ENCODE measurements around the gene PSMD5.

Gene PSMD5

DNA sequence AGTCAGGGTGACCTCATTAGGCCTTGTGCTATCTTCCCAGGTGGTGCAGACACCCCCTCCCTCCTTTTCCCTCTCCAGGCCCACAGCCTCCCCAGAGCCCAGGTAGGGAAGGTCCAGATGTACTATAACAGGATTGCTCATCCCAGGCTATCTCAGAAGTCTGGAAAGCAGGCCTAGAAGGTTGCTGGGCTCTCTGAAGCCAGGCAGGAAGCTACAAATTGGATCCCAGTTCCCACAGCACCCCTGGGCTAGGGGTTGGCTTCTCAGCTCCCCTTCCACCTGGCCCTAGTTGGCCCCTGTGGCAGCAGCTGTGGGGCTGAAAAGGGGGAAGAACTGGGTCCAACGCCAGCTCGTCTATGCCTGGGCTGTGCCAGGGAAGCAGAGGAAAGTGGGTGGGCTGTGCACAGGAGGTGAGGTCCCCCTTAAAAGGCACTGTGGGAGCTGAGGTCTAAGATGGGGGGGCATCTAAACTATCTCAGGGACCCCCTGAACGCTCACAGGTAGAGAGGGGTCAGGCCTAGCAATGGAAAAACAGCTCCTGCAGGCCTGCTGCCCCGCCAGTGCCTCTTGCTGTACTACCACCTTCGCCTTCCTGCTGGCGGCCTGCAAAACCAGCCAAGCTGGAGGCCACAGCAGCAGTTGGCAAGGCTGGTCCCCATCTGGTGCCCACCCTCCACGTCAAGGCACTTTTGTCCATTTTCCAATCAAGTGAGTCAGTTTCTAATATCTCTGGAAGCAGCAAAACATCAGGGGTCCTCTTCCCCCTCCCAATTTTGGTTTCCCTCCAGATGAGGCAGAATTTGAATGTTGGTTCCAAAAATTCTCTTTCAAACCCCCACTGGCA is 13.3 kb upstream of the PSMD5 start:
- no peak overlapping the region for H3K9ac ChIP-seq (ENCODE audit: low read length)
- no peak overlapping the region for H3K27ac ChIP-seq (ENCODE audit: low read depth, low read length)
- H3K4me1 ChIP-seq (ENCODE audit: control insufficient read depth, insufficient read depth, low read length), result peaks cover 21% of the 10 kb centered on the region
- H3K36me3 ChIP-seq (ENCODE audit: control insufficient read depth, insufficient read depth, low read length), result peaks cover 33% of the 10 kb centered on the region
- H3K4me3 ChIP-seq (ENCODE audit: low read depth, low read length), result no peak overlapping the region
- H3K27me3 ChIP-seq (ENCODE audit: control insufficient read depth, insufficient read depth, low read length), result no peaks in the 10 kb centered on the region
- H3K9me3 ChIP-seq (ENCODE audit: control insufficient read depth, insufficient read depth, low read depth, low read length), result no peaks in the 10 kb centered on the region

DNA sequence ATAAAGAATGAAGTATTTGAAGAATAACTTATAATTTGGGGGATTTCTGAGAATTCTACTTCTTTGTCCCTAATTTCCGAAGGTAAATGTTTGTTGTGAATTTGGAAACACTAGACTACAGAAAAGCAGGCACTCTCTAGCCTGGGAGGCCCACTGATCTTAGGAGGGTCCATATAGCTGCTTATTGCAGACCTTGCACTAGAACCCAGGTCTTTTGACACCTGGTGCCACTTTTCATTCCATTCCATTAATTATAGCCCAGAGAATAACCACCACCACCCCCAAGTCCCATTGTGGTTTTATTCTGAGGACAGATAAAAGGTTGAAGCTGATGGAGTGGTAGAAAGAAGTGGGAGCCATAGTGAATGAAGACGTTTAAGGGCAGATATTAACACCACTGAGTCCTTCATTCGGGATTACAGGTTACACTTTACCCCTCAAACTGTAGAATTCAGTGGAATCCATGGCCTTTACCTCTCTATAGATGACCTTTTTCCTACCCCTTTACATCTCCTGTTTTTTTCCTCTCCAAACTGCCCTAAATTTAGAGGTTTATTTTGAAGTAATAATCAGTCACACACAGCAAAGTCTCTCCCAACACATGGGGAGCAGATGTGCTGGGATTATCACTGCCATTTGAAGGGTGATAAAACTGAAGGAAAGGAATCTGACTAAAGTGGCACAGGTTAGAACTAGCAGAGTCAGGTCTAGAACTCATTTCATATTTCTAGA is 12.0 kb upstream of the PSMD5 start:
- H3K4me3 ChIP-seq (ENCODE audit: low read depth, low read length), result no peak overlapping the region
- H3K36me3 ChIP-seq (ENCODE audit: control insufficient read depth, insufficient read depth, low read length), result peaks cover 24% of the 10 kb centered on the region
- peaks cover 21% of the 10 kb centered on the region for H3K4me1 ChIP-seq (ENCODE audit: control insufficient read depth, insufficient read depth, low read length)
- no peak overlapping the region for H3K27ac ChIP-seq (ENCODE audit: low read depth, low read length)
- H3K9ac ChIP-seq (ENCODE audit: low read length), result no peak overlapping the region
- H3K27me3 ChIP-seq (ENCODE audit: control insufficient read depth, insufficient read depth, low read length), result no peaks in the 10 kb centered on the region
- no peaks in the 10 kb centered on the region for H3K9me3 ChIP-seq (ENCODE audit: control insufficient read depth, insufficient read depth, low read depth, low read length)

DNA sequence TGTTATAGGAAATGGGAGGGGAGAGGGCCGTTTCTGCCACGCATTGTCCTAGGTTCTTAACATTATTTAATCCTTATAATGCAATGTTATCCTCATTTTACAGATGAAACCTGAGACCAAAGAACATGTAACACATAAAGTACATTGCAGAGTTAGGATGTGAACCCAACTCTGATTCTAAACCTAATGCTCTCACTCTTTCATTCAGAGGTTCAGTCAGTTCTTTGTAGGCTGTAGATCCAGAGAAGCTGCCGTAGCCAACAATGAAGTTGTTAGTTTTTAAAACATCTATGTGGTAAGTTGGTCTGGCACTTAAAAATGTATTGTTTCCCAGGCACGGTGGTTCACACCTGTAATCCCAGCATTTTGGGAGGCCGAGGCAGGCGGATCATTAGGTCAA is 10.5 kb upstream of the PSMD5 start:
- H3K27me3 ChIP-seq (ENCODE audit: control insufficient read depth, insufficient read depth, low read length), result no peaks in the 10 kb centered on the region
- H3K4me3 ChIP-seq (ENCODE audit: low read depth, low read length), result no peak overlapping the region
- H3K36me3 ChIP-seq (ENCODE audit: control insufficient read depth, insufficient read depth, low read length), result peaks cover 12% of the 10 kb centered on the region
- no peaks in the 10 kb centered on the region for H3K9me3 ChIP-seq (ENCODE audit: control insufficient read depth, insufficient read depth, low read depth, low read length)
- H3K4me1 ChIP-seq (ENCODE audit: control insufficient read depth, insufficient read depth, low read length), result peaks cover 21% of the 10 kb centered on the region
- H3K27ac ChIP-seq (ENCODE audit: low read depth, low read length), result 0 out of 2 replicates have a peak overlapping the region, but pooled peaks have one; percentile 71
- no peak overlapping the region for H3K9ac ChIP-seq (ENCODE audit: low read length)

DNA sequence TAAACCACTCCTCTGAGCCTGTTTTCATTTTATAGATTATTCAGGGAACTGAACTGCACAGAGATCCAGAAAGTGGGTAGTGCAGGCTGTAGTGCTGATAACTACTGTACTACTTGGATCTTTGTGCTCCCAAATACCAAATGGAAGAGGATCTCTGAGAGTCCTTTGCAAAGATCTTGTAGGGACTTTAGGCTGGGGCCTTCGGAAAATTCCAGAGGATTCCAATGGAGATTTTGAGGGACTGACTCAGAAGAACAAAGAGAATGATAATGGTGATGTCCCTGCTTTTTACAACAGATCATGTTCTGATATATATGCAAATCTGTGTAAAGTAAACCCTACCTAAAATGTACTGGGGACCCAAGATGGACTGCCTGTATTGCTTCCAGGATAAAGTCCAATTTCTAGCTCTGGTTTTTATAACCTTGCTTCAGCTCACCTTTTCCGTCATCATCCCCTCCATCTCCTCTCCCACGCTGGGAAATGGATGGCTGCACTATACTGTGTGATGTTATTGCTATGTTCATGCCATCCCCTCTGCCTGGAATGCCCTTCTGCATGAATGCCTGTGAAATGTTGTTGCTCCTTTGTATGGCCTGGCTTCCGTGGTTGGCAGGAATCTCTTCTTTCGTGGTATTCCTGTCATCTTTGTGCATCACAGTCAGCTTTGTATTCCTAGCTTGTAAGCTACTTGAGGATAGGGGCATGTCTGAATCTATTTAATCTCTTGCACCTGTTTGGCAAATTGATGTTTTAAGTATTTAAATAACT is 9.7 kb upstream of the PSMD5 start:
- Histone ChIP-seq H3K4me3 (ENCODE audit: low read depth, low read length) (no peak overlapping the region), H3K9ac (ENCODE audit: low read length) (peak overlapping the region; percentile 40), H3K4me1 (ENCODE audit: control insufficient read depth, insufficient read depth, low read length) (peaks cover 21% of the 10 kb centered on the region), H3K36me3 (ENCODE audit: control insufficient read depth, insufficient read depth, low read length) (peaks cover 7% of the 10 kb centered on the region; the same call in 1 of the 2 replicates), H3K27ac (ENCODE audit: low read depth, low read length) (peak overlapping the region; percentile 71), H3K27me3 (ENCODE audit: control insufficient read depth, insufficient read depth, low read length) (no peaks in the 10 kb centered on the region), H3K9me3 (ENCODE audit: control insufficient read depth, insufficient read depth, low read depth, low read length) (no peaks in the 10 kb centered on the region)

DNA sequence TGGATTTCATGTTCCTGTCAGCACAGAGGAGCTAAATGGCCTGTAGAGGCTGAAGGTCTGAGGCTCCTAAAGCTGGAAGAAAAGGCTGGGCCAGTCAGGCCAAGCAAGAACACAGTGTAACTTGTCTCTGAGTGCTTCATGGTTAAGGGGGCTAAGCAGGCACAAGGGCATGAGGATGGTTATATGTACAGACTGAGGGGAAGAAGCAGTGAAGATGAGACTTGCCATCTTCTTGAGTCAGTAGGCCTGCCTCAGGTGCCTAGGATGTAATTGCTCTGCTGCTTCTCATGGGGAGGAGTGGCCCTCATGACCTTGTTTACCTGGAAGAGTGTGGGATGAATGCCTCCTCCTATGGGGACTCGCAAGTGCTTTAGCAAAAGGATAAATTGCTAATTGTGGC is 8.7 kb upstream of the PSMD5 start:
- no peaks in the 10 kb centered on the region for H3K9me3 ChIP-seq (ENCODE audit: control insufficient read depth, insufficient read depth, low read depth, low read length)
- H3K36me3 ChIP-seq (ENCODE audit: control insufficient read depth, insufficient read depth, low read length), result 0 out of 2 replicates have a peak, but pooled peaks cover 3% of the 10 kb centered on the region
- peak overlapping the region; percentile 29 for H3K9ac ChIP-seq (ENCODE audit: low read length)
- H3K4me3 ChIP-seq (ENCODE audit: low read depth, low read length), result no peak overlapping the region
- peak overlapping the region; percentile 71 for H3K27ac ChIP-seq (ENCODE audit: low read depth, low read length)
- peaks cover 29% of the 10 kb centered on the region for H3K4me1 ChIP-seq (ENCODE audit: control insufficient read depth, insufficient read depth, low read length)
- H3K27me3 ChIP-seq (ENCODE audit: control insufficient read depth, insufficient read depth, low read length), result no peaks in the 10 kb centered on the region

DNA sequence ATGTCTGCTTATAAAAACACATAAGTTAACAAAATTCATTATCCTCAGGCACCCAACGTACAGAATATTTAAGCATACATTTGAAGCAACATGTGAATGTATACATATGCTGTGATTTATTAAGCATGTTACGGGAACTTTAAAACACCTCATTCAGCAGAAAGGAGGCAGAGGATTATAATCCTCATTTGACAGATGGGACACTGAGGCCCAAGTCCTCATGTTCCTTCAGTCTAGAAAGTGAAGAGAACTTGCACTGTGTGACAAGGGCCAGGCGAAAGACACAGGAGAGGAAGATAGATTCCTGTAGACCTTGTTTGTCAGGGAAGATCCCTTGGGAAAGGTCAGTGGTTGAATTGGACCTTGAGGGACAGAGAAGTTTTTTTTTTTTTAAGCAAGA is 7.6 kb upstream of the PSMD5 start:
- Histone ChIP-seq H3K27ac (ENCODE audit: low read depth, low read length) (no peak overlapping the region), H3K4me3 (ENCODE audit: low read depth, low read length) (no peak overlapping the region), H3K9me3 (ENCODE audit: control insufficient read depth, insufficient read depth, low read depth, low read length) (no peaks in the 10 kb centered on the region), H3K27me3 (ENCODE audit: control insufficient read depth, insufficient read depth, low read length) (no peaks in the 10 kb centered on the region), H3K36me3 (ENCODE audit: control insufficient read depth, insufficient read depth, low read length) (0 out of 2 replicates have a peak, but pooled peaks cover 3% of the 10 kb centered on the region), H3K4me1 (ENCODE audit: control insufficient read depth, insufficient read depth, low read length) (peaks cover 32% of the 10 kb centered on the region), H3K9ac (ENCODE audit: low read length) (no peak overlapping the region)

DNA sequence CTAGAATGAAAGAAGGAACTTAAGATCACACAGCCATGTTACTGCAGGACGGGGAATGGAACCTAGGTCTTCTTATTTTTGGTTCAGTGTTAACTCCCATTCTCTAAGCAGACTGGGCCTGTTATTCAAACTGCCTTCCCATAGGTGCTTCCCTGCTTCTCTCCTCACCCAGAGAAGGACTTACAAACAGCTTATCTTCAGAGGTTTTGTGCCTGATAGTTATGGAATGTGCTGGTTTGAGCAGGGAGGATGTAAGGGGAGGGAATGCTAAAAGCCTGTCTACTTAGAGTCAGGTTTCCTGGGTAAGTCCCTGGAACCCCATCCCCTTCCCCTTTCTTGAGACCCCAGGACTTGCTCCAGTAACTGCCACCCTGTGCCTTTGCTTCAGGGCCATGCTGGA is 4.2 kb upstream of the PSMD5 start:
- Histone ChIP-seq H3K9me3 (ENCODE audit: control insufficient read depth, insufficient read depth, low read depth, low read length) (no peaks in the 10 kb centered on the region), H3K9ac (ENCODE audit: low read length) (peak overlapping the region; percentile 2), H3K4me1 (ENCODE audit: control insufficient read depth, insufficient read depth, low read length) (peaks cover 22% of the 10 kb centered on the region), H3K27ac (ENCODE audit: low read depth, low read length) (no peak overlapping the region), H3K36me3 (ENCODE audit: control insufficient read depth, insufficient read depth, low read length) (no peaks in the 10 kb centered on the region), H3K4me3 (ENCODE audit: low read depth, low read length) (no peak overlapping the region), H3K27me3 (ENCODE audit: control insufficient read depth, insufficient read depth, low read length) (no peaks in the 10 kb centered on the region)

DNA sequence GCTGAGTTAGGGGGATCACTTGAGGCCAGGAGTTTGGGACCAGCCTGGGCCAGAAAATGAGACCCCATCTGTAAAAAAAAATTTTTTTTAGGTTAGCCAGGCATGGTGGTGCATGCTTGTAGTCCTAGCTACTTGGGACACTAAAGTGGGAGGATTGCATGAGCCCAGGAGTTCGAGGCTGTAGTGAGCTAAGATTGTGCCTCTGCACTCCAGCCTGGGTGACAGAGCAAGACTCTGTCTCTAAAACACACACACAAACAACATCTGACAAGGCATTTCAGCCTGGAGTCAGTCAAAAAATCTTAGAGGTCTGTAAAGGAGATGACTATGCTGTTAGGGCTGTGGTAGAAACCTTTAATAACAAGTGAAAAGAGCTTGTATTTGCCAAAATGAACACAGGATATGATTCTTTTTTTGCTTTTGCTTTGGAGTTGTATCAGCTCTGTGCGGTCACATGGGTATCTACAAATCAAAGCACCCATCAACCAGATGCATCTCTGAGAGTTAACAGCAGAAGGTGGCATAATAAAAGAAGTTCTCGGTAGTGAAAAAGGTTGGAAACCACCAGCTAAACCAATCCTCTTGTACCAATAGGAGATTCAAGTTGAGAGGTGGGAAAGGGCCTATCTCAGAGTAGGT is 3.6 kb upstream of the PSMD5 start:
- H3K4me1 ChIP-seq (ENCODE audit: control insufficient read depth, insufficient read depth, low read length), result peaks cover 19% of the 10 kb centered on the region
- no peak overlapping the region for H3K27ac ChIP-seq (ENCODE audit: low read depth, low read length)
- no peaks in the 10 kb centered on the region for H3K36me3 ChIP-seq (ENCODE audit: control insufficient read depth, insufficient read depth, low read length)
- H3K9me3 ChIP-seq (ENCODE audit: control insufficient read depth, insufficient read depth, low read depth, low read length), result no peaks in the 10 kb centered on the region
- H3K4me3 ChIP-seq (ENCODE audit: low read depth, low read length), result no peak overlapping the region
- no peaks in the 10 kb centered on the region for H3K27me3 ChIP-seq (ENCODE audit: control insufficient read depth, insufficient read depth, low read length)
- peak overlapping the region; percentile 2 for H3K9ac ChIP-seq (ENCODE audit: low read length)

DNA sequence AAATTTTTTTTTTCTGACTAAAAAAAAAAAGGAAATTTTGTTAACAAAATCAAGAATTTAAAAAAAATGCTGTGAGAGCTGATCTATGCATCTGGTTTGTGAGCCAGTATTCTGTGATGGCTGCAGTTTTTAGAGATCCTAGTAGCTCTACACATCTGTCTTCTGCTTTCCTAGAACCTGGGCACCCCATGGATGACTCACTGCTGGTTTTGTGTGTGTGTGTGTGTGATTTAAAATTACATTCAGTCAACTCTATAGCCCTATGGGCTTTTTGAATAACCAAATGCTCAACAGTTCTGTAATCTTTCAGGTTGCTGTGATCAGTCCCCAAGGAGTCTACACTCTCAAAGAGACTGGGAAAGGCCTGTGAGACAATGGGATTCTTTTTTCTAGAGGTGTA is 2.5 kb upstream of the PSMD5 start:
- peaks cover 17% of the 10 kb centered on the region for H3K4me1 ChIP-seq (ENCODE audit: control insufficient read depth, insufficient read depth, low read length)
- H3K27me3 ChIP-seq (ENCODE audit: control insufficient read depth, insufficient read depth, low read length), result no peaks in the 10 kb centered on the region
- H3K4me3 ChIP-seq (ENCODE audit: low read depth, low read length), result no peak overlapping the region
- no peaks in the 10 kb centered on the region for H3K9me3 ChIP-seq (ENCODE audit: control insufficient read depth, insufficient read depth, low read depth, low read length)
- no peak overlapping the region for H3K9ac ChIP-seq (ENCODE audit: low read length)
- H3K27ac ChIP-seq (ENCODE audit: low read depth, low read length), result no peak overlapping the region
- H3K36me3 ChIP-seq (ENCODE audit: control insufficient read depth, insufficient read depth, low read length), result no peaks in the 10 kb centered on the region

DNA sequence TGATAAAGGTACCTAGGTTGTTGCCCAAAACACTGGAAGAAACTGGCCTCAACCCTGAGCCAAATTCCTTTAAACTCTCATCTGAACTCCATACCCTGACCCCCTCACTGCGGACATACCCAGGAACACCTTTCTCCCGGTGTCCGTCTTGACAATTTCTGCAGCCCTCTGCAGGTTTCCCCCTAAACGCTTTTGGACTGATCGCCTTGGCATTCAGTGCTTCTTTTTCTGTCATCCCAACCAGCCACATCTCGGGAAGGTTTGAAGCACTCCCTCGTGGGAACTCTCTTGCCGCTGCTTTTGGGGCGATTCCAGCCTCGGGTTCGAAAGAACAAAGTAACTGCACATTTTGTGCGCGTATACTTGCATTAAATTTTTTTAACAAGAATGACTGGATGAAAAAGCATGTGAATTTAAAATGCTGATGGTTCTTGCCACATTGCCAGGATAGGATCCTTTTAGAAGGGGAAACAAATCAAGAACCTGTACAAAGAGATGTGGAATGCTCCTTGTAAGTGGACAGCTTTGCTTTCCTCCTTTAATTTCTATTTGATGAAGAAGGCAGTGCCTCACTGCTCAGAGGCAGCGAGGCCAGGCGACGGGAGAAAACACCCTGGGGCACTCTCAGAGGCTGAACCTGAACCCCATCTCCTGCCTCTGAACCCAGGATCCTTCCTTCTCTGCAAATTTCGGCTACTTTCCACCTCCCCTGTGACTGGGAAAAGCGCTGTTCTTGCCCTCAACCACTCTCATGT is 615 bp downstream of the PSMD5 start:
- Histone ChIP-seq H3K4me1 (ENCODE audit: control insufficient read depth, insufficient read depth, low read length) (peaks cover 16% of the 10 kb centered on the region), H3K27ac (ENCODE audit: low read depth, low read length) (peak overlapping the region; percentile 95), H3K9me3 (ENCODE audit: control insufficient read depth, insufficient read depth, low read depth, low read length) (no peaks in the 10 kb centered on the region), H3K27me3 (ENCODE audit: control insufficient read depth, insufficient read depth, low read length) (no peaks in the 10 kb centered on the region), H3K4me3 (ENCODE audit: low read depth, low read length) (peak overlapping the region; percentile 93), H3K9ac (ENCODE audit: low read length) (peak overlapping the region; percentile 99), H3K36me3 (ENCODE audit: control insufficient read depth, insufficient read depth, low read length) (peaks cover 10% of the 10 kb centered on the region)

All from HUES6 (cell line).